Mononuclear cell (primary cell): ENCODE results near the gene PARD6B. TPM values are rescaled to one million over a fixed set of nuclear protein-coding genes. Genes with fewer than 3 reads are reported as not detected.
"Not testable (repeated sequence)": the region's sequence is repeated elsewhere in the genome, so short reads cannot be mapped to it uniquely, and the experiment has no call there.

Experiments
- H3K27me3 ChIP-seq: 2 replicates; pipeline ENCODE4 v1.6.0; 2011; ENCODE audit warnings: low read length, control low read depth; ENCODE audit not compliant: insufficient read depth
- H3K4me1 ChIP-seq: 2 replicates; pipeline ENCODE4 v1.5.1; 2011; ENCODE audit warnings: mild to moderate bottlenecking, low read length, control low read depth; ENCODE audit not compliant: insufficient read depth
- H3K4me3 ChIP-seq: 2 replicates; pipeline ENCODE4 v1.5.1; 2011; ENCODE audit warnings: mild to moderate bottlenecking, low read length, moderate library complexity
- H3K9me3 ChIP-seq: 2 replicates; pipeline ENCODE4 v1.5.1; 2011; ENCODE audit warnings: low read depth, mild to moderate bottlenecking, control low read depth, low read length
- total RNA-seq: library from RNA; depleted of rRNA; stranded (reverse); fragments of >200 nt; gene quantifications from one replicate; pipeline ENCODE4 v1.2.3, GENCODE V29; 2012

The PARD6B gene
- total RNA-seq, 1 donor, result 4.3 TPM

DNA sequence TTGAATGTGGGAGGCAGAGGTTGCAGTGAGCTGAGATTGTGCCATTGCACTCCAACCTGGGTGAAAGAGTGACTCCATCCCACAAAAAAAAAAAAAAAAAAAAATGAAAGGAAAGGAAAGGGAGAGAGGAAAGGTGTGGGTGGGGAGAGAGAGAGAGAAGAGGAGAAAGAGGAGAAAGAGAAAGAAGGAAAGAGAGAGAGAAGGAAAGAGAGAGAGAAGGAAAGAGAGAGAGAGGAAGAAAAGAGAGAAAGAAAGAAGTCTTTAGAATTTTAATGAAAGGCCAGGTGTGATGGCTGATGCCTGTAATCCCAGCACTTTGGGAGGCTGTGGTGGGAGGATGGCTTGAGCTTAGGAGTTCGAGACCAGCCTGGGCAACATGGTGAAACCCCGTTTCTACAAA lies 55.8 kb downstream of the PARD6B start:
- H3K4me1 ChIP-seq, result peaks cover 17% of the 10 kb centered on the region
- no peaks in the 10 kb centered on the region for H3K9me3 ChIP-seq

GRCh38 chr20:50788045-50788991 lies 56.9 kb downstream of the PARD6B start:
- H3K4me1 ChIP-seq, result peaks cover 18% of the 10 kb centered on the region
- H3K27me3 ChIP-seq, result no peaks in the 10 kb centered on the region
- H3K9me3 ChIP-seq, result no peaks in the 10 kb centered on the region
- no peak overlapping the region for H3K4me3 ChIP-seq

More for the DNA sequence above, 55.8 kb downstream of the PARD6B start:
- no peaks in the 10 kb centered on the region for H3K27me3 ChIP-seq
- H3K4me3 ChIP-seq, result no peak overlapping the region

DNA sequence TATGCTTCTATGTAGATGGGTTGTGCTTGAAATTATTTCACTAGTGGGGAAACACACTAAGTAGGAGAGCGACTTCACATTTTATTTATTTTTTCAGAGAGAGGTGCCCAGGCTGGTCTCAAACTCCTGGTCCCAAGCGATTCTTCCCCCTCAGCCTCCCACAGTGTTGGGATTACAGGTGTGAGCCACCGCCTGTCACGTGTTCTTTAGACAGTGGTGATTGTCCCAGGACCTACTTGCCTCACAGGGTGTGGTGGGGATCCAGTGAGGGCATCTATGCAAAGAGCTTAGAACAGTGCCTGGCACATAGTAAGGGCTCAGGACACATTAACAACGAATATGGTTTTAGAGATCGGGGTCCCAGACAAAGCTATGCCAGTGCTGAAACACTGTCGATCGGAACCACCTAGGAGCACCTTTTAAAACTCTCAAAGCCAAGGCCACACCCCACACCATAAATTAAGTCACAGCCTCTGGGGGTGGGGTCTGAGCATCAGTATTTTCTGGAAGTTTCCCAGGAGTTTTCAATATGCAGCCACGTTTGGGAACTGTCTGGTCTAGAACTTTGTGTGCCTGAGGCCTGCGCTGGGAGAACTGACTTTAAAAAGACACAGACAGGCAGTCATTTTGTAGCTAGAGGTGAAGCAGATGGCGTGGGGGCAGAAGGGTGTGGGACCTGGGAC lies 58.7 kb downstream of the PARD6B start:
- H3K27me3 ChIP-seq, result no peaks in the 10 kb centered on the region
- H3K4me1 ChIP-seq, result peaks cover 32% of the 10 kb centered on the region
- H3K4me3 ChIP-seq, result no peak overlapping the region
- H3K9me3 ChIP-seq, result no peaks in the 10 kb centered on the region

- peaks cover 36% of the 10 kb centered on the region for H3K4me1 ChIP-seq
- no peaks in the 10 kb centered on the region for H3K9me3 ChIP-seq
- no peaks in the 10 kb centered on the region for H3K27me3 ChIP-seq
- H3K4me3 ChIP-seq, result no peak overlapping the region
These were observed 59.4 kb downstream of the PARD6B start for GRCh38 chr20:50790651-50791277.

DNA sequence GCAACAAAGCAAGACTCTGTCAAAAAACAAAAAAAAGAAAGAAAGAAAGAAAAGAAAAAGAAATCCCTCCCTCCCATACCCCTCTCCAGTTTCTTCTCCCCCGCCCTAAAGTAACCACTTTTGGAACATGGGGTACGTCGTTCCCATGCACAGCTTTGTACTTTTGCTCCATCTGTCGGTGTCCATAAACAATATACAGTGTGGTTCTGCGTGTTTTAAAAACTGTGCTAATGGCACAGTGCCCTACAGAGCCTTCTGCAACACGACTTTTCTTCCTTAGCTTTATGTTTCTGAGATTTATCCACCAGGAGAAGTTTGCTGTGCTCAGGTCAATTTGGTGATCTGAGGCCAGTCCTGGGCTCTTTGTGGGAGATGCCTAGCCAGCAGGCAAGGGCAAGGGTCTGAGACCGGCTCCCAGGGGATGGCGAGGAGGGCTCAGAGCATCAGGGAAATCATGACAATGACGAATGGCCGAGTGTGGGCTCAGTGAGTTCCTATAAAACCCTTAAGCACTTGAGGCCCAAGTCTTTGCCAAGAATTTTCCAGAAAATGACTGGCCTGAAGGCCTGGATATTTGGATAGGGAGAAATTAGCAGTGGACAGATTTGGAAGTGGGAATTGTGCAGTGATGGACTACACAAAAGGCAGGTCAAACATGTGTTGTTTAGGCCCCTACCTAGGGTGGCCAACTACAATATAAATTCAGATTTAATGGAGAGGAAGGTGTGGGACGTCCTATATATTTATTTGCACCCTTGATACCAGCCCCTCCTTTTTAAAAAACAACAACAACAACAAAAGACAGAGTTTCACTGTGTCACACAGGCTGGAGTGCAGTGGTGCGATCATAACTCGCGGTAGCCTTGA lies 61.6 kb downstream of the PARD6B start:
- no peak overlapping the region for H3K4me3 ChIP-seq
- peaks cover 39% of the 10 kb centered on the region for H3K4me1 ChIP-seq

DNA sequence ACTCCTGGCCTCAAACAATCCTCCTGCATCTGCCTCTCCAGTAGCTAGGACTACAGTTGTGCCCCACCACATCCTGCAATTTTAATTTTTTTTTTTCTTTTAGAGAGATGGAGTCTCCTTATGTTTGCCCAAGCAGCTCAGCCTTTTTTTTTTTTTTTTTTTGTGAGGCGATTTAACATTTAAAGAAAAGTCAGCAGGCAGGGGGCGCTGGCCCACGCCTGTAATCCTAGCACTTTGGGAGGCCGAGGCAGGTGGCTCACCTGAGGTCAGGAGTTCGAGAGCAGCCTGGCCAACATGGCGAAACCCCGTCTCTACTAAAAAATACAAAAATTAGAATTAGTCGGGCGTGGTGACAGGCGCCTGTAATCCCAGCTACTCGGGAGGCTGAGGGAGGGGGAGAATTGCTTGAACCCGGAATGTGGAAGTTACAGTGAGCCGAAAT lies 62.2 kb downstream of the PARD6B start:
- H3K27me3 ChIP-seq, H3K4me3 ChIP-seq, H3K9me3 ChIP-seq: not testable (repeated sequence)
- H3K4me1 ChIP-seq, result peaks cover 38% of the 10 kb centered on the region

More for the DNA sequence above, 61.6 kb downstream of the PARD6B start:
- Histone ChIP-seq H3K27me3 (no peaks in the 10 kb centered on the region), H3K9me3 (no peaks in the 10 kb centered on the region)

DNA sequence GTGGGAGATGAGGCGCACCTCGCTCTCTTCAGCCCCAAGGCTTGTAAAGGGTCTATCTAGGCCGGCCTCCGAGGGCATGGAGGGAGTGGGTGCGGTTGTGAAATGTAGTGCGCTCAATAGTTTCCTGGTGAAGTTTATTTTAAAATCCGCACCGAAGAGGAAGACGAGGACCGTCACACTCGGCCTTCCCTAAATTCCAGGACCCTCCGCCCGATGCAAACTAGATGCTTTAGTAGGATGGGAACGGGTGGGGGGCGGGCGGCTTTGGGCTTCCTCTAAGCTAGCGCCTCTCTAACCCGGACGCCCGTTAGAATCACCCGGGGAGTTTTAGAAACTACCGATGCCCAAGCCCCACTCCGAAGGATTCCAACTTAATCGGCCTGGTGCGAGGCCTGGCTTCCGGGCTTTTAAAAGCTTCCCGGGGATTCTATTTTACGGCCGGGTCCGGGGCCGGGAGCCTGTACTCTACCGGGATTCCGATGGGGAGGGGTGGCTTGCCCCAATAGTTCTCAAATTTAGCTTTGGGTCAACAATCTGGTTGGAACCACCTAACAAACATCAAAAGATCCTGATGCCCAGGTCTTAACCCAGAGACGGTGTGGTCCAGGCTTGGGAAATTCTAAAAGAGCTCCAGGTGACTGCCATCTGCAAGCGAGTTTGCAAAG lies 62.9 kb downstream of the PARD6B start:
- Histone ChIP-seq H3K4me1 (peaks cover 33% of the 10 kb centered on the region), H3K4me3 (peak overlapping the region; percentile 75), H3K9me3 (no peaks in the 10 kb centered on the region), H3K27me3 (no peaks in the 10 kb centered on the region)

- Histone ChIP-seq H3K27me3 (no peaks in the 10 kb centered on the region), H3K4me3 (peak within 1 kb of the TSS; percentile 75), H3K9me3 (no peaks in the 10 kb centered on the region), H3K4me1 (peaks cover 34% of the 10 kb centered on the region)
These were observed 63.7 kb downstream of the PARD6B start, which contains the start of gene BCAS4 for GRCh38 chr20:50794846-50795634. BCAS4 (plus strand) TSS chr20:50795061; CDS start chr20:50795084, 23 bp downstream.

DNA sequence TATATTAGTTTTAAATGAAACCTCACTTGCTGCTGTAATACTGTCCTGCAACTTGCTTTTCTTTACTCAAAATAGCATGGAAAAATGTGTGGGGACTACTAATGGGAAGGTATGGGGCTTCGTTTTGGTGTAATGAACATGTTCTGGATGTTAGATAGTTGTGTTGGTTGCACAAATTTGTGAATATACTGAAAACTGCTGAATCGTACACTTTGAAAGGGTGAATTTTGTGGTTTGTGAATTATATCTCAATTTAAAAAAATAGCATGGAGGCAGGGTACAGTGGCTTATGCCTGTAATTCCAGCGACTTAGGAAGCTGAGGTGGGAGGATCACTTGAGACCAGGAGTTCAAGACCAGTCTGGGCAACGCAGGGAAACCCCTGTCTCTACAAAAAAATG lies 65.8 kb downstream of the PARD6B start:
- Histone ChIP-seq H3K9me3 (no peaks in the 10 kb centered on the region), H3K4me3 (no peak overlapping the region), H3K4me1 (peaks cover 25% of the 10 kb centered on the region), H3K27me3 (no peaks in the 10 kb centered on the region)

GRCh38 chr20:50798650-50799049 lies 67.3 kb downstream of the PARD6B start:
- H3K4me1 ChIP-seq, result peaks cover 21% of the 10 kb centered on the region
- H3K27me3 ChIP-seq, result no peaks in the 10 kb centered on the region
- no peak overlapping the region for H3K4me3 ChIP-seq
- H3K9me3 ChIP-seq, result no peaks in the 10 kb centered on the region

- Histone ChIP-seq H3K9me3 (no peaks in the 10 kb centered on the region), H3K27me3 (no peaks in the 10 kb centered on the region), H3K4me1 (peaks cover 15% of the 10 kb centered on the region), H3K4me3 (no peak overlapping the region)
These were observed 68.0 kb downstream of the PARD6B start for GRCh38 chr20:50799176-50799889.

- peaks cover 18% of the 10 kb centered on the region for H3K4me1 ChIP-seq
- no peak overlapping the region for H3K4me3 ChIP-seq
- no peaks in the 10 kb centered on the region for H3K9me3 ChIP-seq
- no peaks in the 10 kb centered on the region for H3K27me3 ChIP-seq
These were observed 68.6 kb downstream of the PARD6B start for GRCh38 chr20:50799890-50800550.
